GM19372 (cell line): Measurements from ENCODE around the gene HIRA.
A peak's percentile ranks its signal among the peaks of the same experiment; 100 is the strongest.
"Not testable (repeated sequence)": the region's sequence is repeated elsewhere in the genome, so short reads cannot be mapped to it uniquely, and the experiment has no call there.

Source experiments
- ATAC-seq: cut with Tn5 transposase; IDR thresholded peaks from one replicate; pipeline ENCODE4 v1.9.1; 2021; ENCODE audit warnings: mild to moderate bottlenecking, low read depth, moderate library complexity; ENCODE audit not compliant: unreplicated experiment

The HIRA gene

GRCh38 chr22:19443544-19444211 lies 12.1 kb upstream of the HIRA start:
- no peak for ATAC-seq

DNA sequence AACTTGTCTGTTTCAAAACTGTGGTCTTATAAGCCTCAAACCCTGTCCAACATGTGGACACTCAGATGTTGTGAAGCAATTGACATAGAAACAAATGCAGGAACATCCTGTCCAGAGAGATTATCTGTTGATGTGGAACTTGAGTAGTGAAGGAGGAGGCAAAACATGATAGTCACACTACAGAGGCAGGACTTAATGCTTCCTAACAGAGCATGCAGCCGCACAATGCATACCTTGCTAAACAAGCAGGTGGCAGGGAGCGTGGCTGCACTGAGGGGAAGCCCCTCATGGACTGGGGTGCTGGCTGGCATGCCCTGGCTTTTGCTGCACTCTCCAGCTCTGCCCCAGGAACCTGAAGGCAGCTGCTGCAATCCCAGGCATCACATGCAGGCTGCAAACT lies 10.6 kb upstream of the HIRA start:
- no peak for ATAC-seq

DNA sequence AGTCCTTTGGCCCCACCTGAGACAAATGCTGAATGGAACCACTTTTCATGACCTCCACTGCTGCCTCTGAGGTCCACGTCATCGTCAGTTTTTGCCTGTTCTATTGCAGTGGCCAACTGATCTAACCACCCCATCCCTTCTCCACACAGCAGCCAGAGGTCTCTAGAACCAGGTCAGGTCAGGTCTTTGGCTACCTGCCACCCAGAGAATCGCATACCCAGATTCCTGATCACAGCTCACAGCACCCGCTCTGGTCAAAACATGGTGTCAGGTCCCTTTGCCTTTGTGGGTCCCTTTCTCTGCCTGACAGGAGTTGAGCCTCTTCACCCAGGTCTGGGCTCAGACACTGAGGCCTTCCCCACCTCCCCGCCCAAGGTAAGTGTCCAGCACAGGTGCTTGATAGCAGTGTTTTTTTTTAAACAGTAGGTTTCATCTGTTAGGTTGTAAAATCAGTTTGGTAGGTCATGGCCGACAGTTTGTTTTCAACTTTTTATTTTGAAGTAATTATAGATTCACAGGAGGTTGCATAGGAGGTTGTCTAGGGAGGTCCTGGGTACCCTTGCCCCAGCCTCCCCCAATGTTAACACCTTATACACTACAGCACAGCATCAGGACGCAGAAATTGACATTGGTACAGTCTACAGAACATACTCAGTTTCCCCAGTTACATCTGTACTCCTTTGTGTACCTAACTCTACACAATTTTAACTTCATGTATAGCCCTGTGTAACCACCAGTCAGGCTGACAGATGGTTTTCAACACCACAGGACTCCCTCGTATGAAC lies 9.1 kb upstream of the HIRA start:
- no peak for ATAC-seq

DNA sequence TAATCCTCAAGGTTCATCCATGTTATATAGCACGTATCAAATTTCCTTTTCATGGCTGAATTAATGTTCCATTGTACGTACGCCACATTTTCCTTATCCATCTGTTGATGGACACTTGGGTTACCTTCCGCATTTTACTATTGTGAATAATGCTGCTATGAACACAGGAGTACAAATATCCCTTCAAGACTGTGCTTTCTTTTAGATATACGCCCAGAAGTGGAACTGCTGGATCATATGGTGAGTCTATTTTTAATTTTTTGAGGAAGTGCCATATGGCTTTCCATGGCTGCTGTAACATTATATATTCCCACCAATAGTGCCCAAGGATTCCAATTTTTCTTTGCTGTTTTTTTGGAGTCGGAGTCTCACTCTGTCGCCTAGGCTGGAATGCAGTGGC lies 6.8 kb upstream of the HIRA start:
- ATAC-seq: no peak

GRCh38 chr22:19436444-19437161 lies 5.1 kb upstream of the HIRA start:
- ATAC-seq: not testable (repeated sequence)

GRCh38 chr22:19434829-19435580 lies 3.5 kb upstream of the HIRA start:
- no peak for ATAC-seq

DNA sequence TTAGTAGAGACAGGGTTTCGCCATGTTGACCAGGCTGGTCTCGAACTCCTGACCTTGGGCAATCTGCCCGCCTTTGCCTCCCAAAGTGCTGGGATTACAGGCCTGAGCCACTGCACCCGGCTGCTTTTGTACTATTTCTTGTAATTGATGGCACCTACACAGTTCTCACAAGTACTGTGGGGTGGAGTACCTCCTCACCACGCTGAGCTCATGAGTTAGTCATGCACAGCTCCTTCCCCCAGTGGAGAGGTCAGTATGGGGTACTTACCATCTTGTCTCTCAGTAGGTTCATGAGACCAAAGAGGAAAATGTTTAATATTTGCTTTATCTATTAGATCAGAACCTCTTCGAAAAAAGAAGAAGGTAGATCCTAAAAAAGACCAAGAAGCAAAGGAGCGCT lies 2.9 kb upstream of the HIRA start:
- no peak for ATAC-seq

GRCh38 chr22:19432133-19432851 lies 759 bp upstream of the HIRA start, which contains the start of gene MRPL40:
TSS of gene MRPL40 (plus strand) at chr22:19432545. CDS start at chr22:19432555, 10 bp downstream.
- peak; percentile 77 for ATAC-seq

GRCh38 chr22:19430890-19431541 lies 517 bp downstream of the HIRA start:
- ATAC-seq: no peak

DNA sequence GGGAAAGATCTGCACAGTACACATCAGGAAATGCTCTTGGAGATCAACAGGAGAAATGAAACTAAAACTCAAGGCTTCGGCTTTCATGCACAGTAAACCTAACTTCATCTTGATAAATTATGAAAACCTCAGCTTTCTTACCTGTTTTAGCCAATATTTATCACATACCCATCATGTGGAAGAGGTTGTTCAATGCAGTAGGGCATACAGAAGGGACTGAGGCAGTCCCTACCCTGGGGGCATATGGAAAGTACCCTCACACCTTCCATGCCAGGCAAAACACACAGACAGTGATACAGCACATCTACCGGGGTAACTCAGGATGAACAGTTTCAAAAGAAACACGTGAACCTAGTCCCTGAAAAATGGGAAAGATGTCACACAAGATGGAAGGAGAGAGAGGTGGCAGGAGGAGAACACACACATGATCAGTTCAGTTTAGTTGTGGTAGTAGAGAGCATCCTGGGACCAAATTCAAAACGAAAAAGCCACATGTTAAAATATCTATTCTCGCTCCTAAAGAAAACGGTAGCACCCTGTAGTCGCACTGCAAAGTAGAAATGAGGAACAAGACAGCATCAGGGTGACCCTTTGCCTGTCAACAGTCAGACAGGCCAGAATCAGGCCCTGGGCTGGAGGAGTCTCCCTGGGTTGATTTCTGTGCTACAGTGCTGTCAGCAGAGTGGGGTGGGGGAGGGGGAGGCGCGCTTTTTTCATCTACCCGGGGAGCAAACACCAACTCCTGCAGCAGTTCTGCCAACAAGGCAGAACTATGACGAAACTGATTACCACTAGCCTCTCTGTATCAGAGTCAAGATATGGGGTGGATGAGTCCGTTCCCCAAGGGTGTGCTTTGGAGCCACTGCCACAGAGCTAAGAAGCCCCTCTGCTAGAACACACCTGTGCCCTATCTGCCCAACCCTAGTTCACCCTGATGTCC lies 1.3 kb downstream of the HIRA start:
- ATAC-seq: no peak

GRCh38 chr22:19424186-19424500 lies 7.4 kb downstream of the HIRA start:
- ATAC-seq: no peak

GRCh38 chr22:19422440-19423301 lies 8.9 kb downstream of the HIRA start:
- no peak for ATAC-seq

- ATAC-seq: no peak
These were observed 11.2 kb downstream of the HIRA start for GRCh38 chr22:19420321-19420720.

- ATAC-seq: no peak
These were observed 11.9 kb downstream of the HIRA start for GRCh38 chr22:19419464-19420178.

GRCh38 chr22:19419086-19419463 lies 12.5 kb downstream of the HIRA start:
- no peak for ATAC-seq

DNA sequence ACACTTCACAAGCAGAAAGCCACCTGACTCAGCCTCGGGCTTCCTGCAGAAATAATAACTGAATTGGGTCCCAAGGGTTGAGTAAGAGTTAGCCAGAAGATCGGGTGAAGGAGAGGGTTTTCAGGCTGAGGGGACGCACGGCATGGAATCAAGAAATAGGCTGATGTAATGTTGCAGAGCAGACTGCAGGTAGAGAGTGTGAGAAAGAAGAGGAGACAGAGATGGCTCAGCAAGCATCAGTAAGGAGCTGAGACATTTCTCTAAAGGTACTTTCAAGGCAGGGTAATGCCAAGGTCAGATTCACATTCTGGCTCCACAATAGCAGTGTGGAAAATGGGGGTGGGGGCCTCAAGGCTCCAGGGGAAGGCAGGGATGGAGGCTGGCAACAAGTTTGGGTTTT lies 18.6 kb downstream of the HIRA start:
- no peak for ATAC-seq

DNA sequence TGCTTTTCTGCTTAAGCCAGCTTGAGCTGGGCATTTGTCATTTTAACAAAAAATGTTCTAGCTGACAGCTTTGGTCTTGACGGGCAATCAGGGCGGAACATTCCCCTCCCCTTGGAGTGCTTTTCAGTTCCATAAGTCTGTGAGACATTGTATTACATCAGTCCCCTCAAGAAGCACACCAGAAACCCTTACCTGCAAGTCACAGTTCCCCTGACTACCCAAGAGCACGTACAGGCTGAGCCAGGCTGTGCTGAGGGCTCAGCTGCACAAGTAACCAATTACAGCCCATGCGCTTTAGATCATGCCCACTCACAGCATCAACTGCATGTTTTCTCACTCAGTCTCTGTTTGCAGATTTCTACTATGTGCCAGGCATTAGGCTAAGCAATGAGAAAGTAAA lies 19.1 kb downstream of the HIRA start:
- ATAC-seq: no peak
